Epithelial cell of prostate (primary cell): ENCODE measurements around the gene ABCA8.
"Not testable (repeated sequence)": the region's sequence is repeated elsewhere in the genome, so short reads cannot be mapped to it uniquely, and the experiment has no call there.

Experiments
- DNase-seq: peaks from one replicate; pipeline ENCODE4 v3.0.0-alpha.2; 2011; ENCODE audit warnings: low read depth, low spot score
- H3K27ac ChIP-seq: fragments of 450-650 bp; 2 replicates; pipeline ENCODE4 v1.5.1; 2017; ENCODE audit warnings: mild to moderate bottlenecking

The ABCA8 gene

DNA sequence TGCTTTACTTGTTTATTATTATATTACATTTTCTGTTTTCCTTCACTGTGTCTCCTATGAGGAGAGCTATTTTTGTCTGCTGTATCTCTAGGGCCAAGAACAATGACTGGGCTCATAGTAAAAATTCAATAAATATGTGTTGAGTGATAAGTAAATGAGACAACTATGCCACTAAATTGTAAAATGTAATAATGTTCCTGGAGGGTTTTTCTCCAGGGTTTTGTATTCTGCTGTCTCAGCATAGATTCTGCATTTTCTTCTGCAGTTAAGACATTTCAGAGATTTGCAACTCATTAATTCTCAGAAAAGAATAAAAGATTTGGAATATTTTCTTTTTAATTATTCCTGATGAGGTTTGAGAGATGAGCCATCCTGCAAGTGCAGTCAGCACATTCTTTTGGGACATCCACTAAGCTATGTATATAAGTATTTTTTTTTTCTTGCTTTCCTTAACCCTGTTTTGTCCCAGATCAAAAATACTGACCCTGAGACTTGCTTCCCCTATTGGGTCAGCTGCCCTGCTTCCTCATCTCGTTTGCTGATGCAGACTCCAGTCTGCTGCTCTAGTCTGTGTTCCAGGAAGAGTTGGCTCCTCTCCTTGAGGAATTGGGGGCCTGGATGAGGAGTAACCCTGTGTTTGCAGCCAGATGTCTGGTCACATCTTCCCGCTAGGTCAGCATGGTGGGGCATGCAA lies 122.9 kb downstream of the ABCA8 start:
- no peak for DNase-seq
- no peak overlapping the region for H3K27ac ChIP-seq

- DNase-seq, result no peak
- no peak overlapping the region for H3K27ac ChIP-seq
Observed at GRCh38 chr17:68831170-68831569, 124.0 kb downstream of the ABCA8 start.

DNA sequence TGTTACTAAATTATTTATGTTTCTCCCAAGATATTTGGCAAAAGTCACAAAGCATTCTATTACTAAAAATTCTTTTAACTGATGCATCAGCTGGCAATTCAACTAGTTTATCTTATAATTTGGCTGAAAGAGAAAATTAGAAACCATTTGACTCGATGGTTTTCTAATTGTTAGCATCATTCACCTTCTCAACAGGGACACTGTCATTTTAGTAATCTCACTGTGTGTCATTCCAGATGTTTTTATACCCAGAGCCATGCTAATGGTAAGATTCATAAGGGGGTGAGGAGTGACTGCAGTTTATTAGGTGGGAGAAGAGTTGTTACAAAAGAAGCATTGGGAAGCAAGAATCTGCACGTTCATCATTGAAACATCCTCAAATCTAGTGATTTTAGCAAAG lies 124.9 kb downstream of the ABCA8 start:
- no peak for DNase-seq
- no peak overlapping the region for H3K27ac ChIP-seq

- DNase-seq, result no peak
- no peak overlapping the region for H3K27ac ChIP-seq
Observed at GRCh38 chr17:68829211-68829610, 126.0 kb downstream of the ABCA8 start.

- DNase-seq, result no peak
Observed at GRCh38 chr17:68824707-68825106, 130.5 kb downstream of the ABCA8 start.

GRCh38 chr17:68824185-68824584 lies 131.0 kb downstream of the ABCA8 start:
- DNase-seq, H3K27ac ChIP-seq: not testable (repeated sequence)

More at GRCh38 chr17:68824707-68825106, 130.5 kb downstream of the ABCA8 start:
- no peak overlapping the region for H3K27ac ChIP-seq

GRCh38 chr17:68822719-68823289 lies 132.4 kb downstream of the ABCA8 start:
- no peak overlapping the region for H3K27ac ChIP-seq
- DNase-seq, result no peak

- H3K27ac ChIP-seq, result peak overlapping the region; percentile 2
- DNase-seq, result peak; percentile 69
Observed at GRCh38 chr17:68821860-68822696, 133.1 kb downstream of the ABCA8 start.

- H3K27ac ChIP-seq, result no peak overlapping the region
- DNase-seq, result no peak
Observed at GRCh38 chr17:68820825-68821481, 134.2 kb downstream of the ABCA8 start.

GRCh38 chr17:68820476-68820824 lies 134.7 kb downstream of the ABCA8 start:
- no peak overlapping the region for H3K27ac ChIP-seq
- DNase-seq, result no peak

DNA sequence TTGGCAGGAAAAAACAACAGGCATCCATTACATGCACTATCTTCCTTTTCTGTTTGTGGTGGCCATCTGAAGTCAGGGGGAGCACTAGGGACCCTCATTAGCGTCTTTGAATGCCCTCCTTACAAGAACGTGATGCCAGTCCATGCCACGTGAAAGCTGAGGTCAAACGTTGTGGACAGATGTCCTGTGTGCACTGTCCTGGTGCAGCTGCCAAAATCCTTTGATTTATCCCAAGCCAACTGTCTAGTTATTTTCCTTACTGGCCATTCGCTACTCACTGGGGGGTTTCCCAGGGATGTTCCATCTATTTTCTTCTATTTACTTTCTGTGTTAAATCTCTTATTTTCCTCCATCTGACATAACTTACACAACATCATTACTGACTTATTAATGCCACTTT lies 135.7 kb downstream of the ABCA8 start:
- H3K27ac ChIP-seq, result no peak overlapping the region
- DNase-seq, result no peak
